Measurements from ENCODE around the gene KRT1. TPM values are rescaled to one million over a fixed set of nuclear protein-coding genes. Genes with fewer than 3 reads are reported as not detected.

The KRT1 gene
- total RNA-seq, 2 experiments from 2014 or later: not detected

DNA sequence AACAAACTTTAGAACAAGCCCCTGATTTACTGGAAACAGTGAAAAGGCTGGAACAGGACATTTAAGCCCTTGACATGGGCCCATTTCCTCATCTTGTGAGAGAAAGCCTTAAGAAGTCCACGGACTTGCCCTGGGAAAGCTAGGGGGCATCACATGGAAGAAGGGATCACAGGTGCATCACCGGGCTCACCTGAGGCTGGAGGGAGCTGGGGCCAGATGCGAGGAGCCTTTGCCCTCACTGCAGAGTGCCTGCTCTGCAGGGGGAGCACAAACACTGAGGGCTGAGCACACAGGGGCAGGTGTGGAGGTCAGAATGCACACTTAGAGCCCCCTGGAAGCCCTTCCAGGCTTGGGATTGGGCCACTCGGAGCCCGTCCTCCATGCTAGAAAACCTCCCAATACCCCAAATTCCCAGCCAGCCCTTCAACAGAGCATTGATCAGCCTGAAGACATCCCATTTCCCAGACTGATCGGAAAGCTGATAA is 5.2 kb upstream of the KRT1 start:
- Histone ChIP-seq H3K4me2 (ENCODE audit: low read length) (no peak overlapping the region), H3K4me3 (ENCODE audit: low read depth, low read length, poor library complexity, severe bottlenecking) (no peak overlapping the region), H3K9me2 (ENCODE audit: insufficient read depth, low read length) (no peaks in the 10 kb centered on the region), H3K79me2 (ENCODE audit: insufficient read depth, low read depth, low read length) (no peaks in the 10 kb centered on the region), H3K36me3 (ENCODE audit: insufficient read depth, low read length) (no peaks in the 10 kb centered on the region), H2AFZ (ENCODE audit: low read length) (no peak overlapping the region), H3K27ac (ENCODE audit: low read depth, low read length, poor library complexity, severe bottlenecking) (no peak overlapping the region), H3K9me3 (ENCODE audit: low read length) (no peaks in the 10 kb centered on the region), H4K20me1 (ENCODE audit: insufficient read depth, low read length) (no peaks in the 10 kb centered on the region), H3K4me1 (ENCODE audit: insufficient read depth, low read length, poor library complexity, severe bottlenecking) (no peaks in the 10 kb centered on the region)
- no peak for DNase-seq (ENCODE audit: low spot score)
- ChIA-PET POLR2A (no interaction called here), CTCF (ENCODE audit: unreplicated experiment) (no interaction called here)
- intact Hi-C loops (cut with micrococcal nuclease; ENCODE audit: unreplicated experiment): no loop called here
- TF ChIP-seq EZH2phosphoT487 (IDR thresholded peaks at IDR 0.05; ENCODE audit: borderline replicate concordance, low read depth, low read length): no peak
- TF ChIP-seq, protein P1, sequence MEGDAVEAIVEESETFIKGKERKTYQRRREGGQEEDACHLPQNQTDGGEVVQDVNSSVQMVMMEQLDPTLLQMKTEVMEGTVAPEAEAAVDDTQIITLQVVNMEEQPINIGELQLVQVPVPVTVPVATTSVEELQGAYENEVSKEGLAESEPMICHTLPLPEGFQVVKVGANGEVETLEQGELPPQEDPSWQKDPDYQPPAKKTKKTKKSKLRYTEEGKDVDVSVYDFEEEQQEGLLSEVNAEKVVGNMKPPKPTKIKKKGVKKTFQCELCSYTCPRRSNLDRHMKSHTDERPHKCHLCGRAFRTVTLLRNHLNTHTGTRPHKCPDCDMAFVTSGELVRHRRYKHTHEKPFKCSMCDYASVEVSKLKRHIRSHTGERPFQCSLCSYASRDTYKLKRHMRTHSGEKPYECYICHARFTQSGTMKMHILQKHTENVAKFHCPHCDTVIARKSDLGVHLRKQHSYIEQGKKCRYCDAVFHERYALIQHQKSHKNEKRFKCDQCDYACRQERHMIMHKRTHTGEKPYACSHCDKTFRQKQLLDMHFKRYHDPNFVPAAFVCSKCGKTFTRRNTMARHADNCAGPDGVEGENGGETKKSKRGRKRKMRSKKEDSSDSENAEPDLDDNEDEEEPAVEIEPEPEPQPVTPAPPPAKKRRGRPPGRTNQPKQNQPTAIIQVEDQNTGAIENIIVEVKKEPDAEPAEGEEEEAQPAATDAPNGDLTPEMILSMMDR (conservative IDR thresholded peaks at IDR 0.05; ENCODE audit: low read length): no peak
- no TSS peak for BruUV-seq (replicated peaks)

DNA sequence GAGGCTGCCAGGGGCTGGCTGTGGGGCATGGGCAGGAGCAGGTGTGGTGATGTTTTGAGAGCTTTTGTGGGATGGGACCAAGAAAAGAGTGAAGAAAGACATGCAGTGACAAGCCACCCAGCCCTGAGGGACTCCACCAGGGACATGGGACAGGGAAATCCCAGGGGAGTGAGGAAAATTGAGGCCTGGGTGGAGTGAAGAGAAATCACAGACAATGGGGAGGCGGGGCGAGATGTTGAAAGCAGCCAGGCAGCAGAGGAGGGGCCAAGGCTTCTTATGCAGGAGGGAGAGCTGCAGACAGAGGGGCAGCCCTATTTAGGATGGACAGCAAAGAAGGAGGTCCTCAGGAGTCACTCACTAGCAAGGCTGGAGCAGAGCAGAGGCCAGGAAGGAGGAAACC is 4.2 kb upstream of the KRT1 start:
- intact Hi-C loops (cut with micrococcal nuclease; ENCODE audit: unreplicated experiment): no loop called here
- Histone ChIP-seq H3K4me3 (ENCODE audit: low read depth, low read length, poor library complexity, severe bottlenecking) (no peak overlapping the region), H3K27ac (ENCODE audit: low read depth, low read length, poor library complexity, severe bottlenecking) (no peak overlapping the region), H3K79me2 (ENCODE audit: insufficient read depth, low read depth, low read length) (no peaks in the 10 kb centered on the region), H3K9me3 (ENCODE audit: low read length) (no peaks in the 10 kb centered on the region), H4K20me1 (ENCODE audit: insufficient read depth, low read length) (no peaks in the 10 kb centered on the region), H3K4me1 (ENCODE audit: insufficient read depth, low read length, poor library complexity, severe bottlenecking) (no peaks in the 10 kb centered on the region), H3K4me2 (ENCODE audit: low read length) (no peak overlapping the region), H2AFZ (ENCODE audit: low read length) (no peak overlapping the region), H3K9me2 (ENCODE audit: insufficient read depth, low read length) (no peaks in the 10 kb centered on the region), H3K36me3 (ENCODE audit: insufficient read depth, low read length) (no peaks in the 10 kb centered on the region)
- TF ChIP-seq, protein P1 (conservative IDR thresholded peaks at IDR 0.05; ENCODE audit: low read length): no peak
- TF ChIP-seq EZH2phosphoT487 (IDR thresholded peaks at IDR 0.05; ENCODE audit: borderline replicate concordance, low read depth, low read length): no peak
- CTCF ChIA-PET (ENCODE audit: unreplicated experiment): no interaction called here
- POLR2A ChIA-PET: no interaction called here
- no peak for DNase-seq (ENCODE audit: low spot score)
- BruUV-seq (replicated peaks): no TSS peak

DNA sequence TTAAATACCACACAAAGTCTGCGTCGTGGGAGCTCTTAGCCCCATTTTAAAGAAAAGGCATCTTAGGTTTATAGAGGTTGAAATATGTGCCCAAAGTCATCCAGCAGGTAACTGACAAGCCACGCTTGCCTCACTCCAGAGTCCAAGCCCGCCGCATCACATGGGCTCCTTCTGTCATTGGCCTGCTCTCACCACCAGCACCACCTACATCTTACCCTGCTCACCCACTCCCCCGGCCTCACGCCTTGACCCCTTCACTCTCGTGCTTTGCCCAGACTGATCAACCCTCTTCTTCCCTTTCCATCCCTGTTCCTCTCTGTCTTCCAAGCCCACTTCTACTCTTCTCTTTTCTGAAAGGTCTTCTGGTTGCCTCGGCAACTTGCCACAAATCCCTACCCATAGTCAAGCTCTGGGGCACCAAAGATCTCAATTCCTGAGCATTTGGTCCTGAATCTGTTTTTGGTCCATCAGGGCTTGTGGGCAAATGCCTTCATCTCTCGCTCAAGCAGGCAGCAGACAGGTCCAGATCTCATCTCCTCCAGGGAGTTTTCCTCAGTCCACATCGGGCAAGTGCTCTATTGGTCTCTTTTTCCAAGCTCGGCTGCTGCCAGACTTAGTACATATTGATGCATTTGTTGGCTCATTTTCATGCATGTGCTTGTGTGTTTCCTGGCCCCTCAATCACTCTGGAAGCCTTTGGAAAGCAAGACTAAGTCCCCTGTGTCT is 3.5 kb upstream of the KRT1 start:
- no peak for TF ChIP-seq EZH2phosphoT487 (IDR thresholded peaks at IDR 0.05; ENCODE audit: borderline replicate concordance, low read depth, low read length)
- TF ChIP-seq, protein P1 (conservative IDR thresholded peaks at IDR 0.05; ENCODE audit: low read length): no peak
- no peaks in the 10 kb centered on the region for H3K79me2 ChIP-seq (ENCODE audit: insufficient read depth, low read depth, low read length)
- ChIA-PET POLR2A (no interaction called here), CTCF (ENCODE audit: unreplicated experiment) (no interaction called here)
- no peaks in the 10 kb centered on the region for H3K9me2 ChIP-seq (ENCODE audit: insufficient read depth, low read length)
- intact Hi-C loops (cut with micrococcal nuclease; ENCODE audit: unreplicated experiment): no loop called here
- BruUV-seq (replicated peaks): no TSS peak
- H3K9me3 ChIP-seq (ENCODE audit: low read length): no peaks in the 10 kb centered on the region
- H3K4me3 ChIP-seq (ENCODE audit: low read depth, low read length, poor library complexity, severe bottlenecking): no peak overlapping the region
- DNase-seq (ENCODE audit: low spot score): no peak
- H3K36me3 ChIP-seq (ENCODE audit: insufficient read depth, low read length): no peaks in the 10 kb centered on the region
- H3K27ac ChIP-seq (ENCODE audit: low read depth, low read length, poor library complexity, severe bottlenecking): no peak overlapping the region
- H3K4me1 ChIP-seq (ENCODE audit: insufficient read depth, low read length, poor library complexity, severe bottlenecking): no peaks in the 10 kb centered on the region
- H3K4me2 ChIP-seq (ENCODE audit: low read length): no peak overlapping the region
- no peaks in the 10 kb centered on the region for H4K20me1 ChIP-seq (ENCODE audit: insufficient read depth, low read length)
- H2AFZ ChIP-seq (ENCODE audit: low read length): no peak overlapping the region

All from OCI-LY7 (cell line).